GM20000 (cell line): ENCODE data around the gene H1-8.
A peak's percentile ranks its signal among the peaks of the same experiment; 100 is the strongest.

Experiments used
- DNase-seq: peaks from one replicate; pipeline ENCODE4 v3.0.0; 2012; ENCODE audit warnings: low spot score
- TF ChIP-seq, protein P1 (sequence below): IDR thresholded peaks from 2 replicates; pipeline ENCODE4 v1.5.1; 2012; ENCODE audit warnings: mild to moderate bottlenecking, control low read depth; ENCODE audit errors: extremely low read depth, missing control alignments

The H1-8 gene

DNA sequence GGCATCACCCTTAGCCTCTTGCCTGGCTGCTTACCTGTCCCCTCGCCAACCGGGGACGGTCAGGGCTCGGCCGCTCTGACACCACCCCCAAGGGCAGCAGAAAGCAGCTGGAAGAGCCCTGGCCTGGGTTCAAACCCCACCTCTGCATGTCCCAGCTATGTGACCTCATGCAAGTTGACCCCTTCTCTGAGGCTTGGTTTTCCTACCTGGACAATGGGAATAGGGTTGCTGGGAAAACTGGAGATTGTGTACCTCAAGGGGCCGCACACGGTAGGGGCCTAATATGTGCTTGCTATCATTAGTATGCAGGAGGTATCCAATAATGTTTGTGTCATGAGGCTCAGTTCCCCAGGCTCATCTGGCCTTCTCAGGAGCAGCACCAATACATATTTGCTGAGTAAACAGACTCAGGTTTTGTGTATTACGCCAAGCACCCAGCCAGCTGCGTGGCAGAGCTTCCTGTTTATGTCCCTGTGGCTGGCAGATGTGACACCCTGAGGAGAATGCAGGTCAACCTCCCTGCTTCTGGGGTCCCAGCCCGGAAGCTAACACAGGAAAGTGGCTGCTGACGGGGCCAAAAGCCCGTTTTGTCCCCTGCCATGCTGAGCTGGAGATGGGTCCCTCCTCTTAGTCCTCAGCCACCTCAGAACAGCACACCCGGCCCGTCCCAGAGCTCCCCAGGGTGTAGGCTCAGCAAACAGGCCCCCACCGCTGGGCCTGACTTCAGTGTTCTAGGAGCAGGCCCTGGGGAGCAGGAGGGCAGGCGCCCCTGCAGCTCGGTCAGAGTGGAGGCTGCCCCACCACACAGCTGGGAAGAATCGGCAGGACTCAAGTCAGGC, 33.8 kb downstream of the H1-8 start:
- peak; percentile 76 for DNase-seq
- TF ChIP-seq, protein P1, sequence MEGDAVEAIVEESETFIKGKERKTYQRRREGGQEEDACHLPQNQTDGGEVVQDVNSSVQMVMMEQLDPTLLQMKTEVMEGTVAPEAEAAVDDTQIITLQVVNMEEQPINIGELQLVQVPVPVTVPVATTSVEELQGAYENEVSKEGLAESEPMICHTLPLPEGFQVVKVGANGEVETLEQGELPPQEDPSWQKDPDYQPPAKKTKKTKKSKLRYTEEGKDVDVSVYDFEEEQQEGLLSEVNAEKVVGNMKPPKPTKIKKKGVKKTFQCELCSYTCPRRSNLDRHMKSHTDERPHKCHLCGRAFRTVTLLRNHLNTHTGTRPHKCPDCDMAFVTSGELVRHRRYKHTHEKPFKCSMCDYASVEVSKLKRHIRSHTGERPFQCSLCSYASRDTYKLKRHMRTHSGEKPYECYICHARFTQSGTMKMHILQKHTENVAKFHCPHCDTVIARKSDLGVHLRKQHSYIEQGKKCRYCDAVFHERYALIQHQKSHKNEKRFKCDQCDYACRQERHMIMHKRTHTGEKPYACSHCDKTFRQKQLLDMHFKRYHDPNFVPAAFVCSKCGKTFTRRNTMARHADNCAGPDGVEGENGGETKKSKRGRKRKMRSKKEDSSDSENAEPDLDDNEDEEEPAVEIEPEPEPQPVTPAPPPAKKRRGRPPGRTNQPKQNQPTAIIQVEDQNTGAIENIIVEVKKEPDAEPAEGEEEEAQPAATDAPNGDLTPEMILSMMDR: no peak

DNA sequence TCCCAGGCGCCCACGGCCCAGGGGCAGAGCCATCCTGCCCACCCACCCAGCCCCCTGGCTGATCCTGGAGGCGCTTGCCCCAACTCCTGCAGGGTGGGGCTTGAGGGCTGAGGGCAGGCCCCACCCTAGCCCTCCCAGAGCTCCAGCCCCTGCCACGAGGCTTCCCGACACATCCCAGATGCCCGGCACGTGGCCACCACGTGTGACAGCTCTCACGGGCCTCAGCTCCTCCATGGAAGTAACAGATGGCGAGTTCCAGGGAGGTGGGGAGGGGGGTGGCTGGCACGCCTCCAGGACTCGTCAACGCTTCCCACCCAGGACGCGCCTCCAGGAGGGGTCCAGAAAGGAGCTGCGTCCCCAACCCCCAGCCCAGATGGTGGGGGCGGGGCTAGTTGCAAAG, 34.4 kb downstream of the H1-8 start:
- TF ChIP-seq, protein P1: no peak
- DNase-seq: no peak

DNA sequence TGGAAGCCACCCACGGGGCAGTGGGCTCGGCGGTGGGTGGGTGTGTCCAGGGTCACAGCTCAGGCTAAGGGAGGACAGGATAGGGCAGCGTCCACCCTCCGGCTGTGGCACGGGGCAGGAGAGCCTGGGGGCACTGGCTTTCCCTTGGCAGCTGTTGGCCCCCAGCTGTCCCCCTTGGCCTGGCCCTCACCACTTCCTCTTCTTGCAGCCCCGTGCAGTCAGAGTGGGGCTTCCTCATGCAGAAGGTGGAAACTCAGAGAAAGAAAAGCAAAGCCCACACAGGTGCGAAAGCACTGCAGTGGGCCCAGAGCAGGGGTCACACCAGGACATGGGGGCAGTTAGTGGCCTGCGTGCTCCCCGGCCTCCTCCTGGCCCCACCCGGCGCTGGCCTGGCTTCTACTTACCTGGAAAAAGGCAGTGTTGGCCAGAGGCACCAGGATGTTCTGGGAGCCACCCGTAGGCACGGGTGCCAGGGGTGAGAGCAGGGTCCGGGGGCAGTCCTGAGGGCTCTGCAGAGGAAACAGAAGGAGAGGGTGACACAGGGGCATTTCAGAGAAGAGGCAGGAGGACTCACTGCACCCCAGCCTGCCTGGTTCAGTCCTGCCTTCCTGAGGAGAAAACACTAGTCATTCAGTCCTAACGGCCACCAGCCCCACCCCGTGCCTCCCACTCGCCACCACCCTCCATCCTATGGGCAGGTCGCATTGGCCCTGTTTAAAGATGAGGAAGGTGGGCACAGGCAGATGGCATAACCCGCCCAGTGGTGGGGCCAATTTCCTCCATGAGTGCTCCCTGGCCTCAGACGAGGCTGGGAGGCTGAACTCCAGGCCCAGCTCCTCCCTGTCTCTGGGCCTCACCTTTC, 35.2 kb downstream of the H1-8 start:
- TF ChIP-seq, protein P1: no peak
- DNase-seq: peak; percentile 79

DNA sequence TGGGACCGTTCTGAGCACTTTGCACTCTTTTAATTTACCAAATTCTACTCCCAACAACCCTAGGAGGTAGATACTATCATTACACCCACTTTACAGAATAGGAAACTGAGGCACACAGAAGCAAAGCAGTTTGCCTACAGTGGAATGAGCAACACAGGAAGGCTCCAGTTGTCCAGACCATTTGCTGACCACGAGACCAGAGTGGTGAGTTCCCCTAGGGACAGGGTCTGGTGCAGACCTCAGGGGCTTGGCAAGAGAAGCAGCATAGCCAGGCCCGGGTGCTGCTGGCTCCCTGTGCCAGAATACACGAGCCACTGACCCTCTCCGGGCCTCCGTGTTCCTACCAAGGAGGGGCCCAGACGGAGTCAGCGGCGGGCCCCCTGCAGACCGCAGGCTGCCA, 37.0 kb downstream of the H1-8 start:
- TF ChIP-seq, protein P1: no peak
- DNase-seq: no peak

DNA sequence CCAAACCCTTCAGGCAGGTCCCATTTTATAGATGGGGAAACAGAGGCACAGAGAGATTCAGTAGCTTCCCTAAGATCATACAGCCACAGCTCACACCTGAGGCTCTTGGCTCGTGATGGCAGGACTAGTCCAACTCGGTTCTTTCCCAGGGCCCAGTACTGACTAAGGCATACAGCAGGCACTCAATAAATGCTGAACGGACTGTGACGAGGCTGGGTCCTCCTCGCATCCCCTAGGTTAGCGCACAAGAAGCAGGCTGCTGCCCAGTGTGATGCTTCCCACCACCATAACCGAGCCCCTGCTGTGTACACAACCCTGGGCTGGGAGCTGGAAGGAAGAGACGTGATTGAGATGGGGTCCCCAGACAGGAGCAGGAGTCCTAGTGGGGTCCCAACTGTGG, 38.6 kb downstream of the H1-8 start:
- TF ChIP-seq, protein P1: no peak
- no peak for DNase-seq

DNA sequence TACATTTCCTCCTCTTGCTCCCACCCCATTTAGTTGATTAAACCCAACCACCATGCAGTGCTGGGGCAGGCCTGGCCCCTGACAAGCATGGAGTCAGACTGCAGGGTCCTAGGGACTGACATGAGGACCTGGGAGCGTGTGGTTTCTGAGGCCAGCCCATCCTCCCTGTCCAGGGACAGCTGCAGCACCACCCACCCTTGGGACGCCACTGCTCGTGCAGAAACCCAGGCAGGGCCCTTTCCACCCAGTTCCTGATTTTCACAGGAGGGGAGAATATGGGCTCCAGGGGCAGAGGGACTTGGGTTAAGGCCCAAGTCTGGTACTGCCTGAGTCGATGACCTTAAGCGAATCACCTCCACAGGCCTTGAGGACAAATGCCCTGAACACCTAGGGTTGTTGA, 39.8 kb downstream of the H1-8 start:
- no peak for DNase-seq

More for the DNA sequence above, 39.8 kb downstream of the H1-8 start:
- TF ChIP-seq, protein P1: no peak
